ENCODE data around the gene PDILT.
"Not testable (repeated sequence)": the region's sequence is repeated elsewhere in the genome, so short reads cannot be mapped to it uniquely, and the experiment has no call there.

DNA sequence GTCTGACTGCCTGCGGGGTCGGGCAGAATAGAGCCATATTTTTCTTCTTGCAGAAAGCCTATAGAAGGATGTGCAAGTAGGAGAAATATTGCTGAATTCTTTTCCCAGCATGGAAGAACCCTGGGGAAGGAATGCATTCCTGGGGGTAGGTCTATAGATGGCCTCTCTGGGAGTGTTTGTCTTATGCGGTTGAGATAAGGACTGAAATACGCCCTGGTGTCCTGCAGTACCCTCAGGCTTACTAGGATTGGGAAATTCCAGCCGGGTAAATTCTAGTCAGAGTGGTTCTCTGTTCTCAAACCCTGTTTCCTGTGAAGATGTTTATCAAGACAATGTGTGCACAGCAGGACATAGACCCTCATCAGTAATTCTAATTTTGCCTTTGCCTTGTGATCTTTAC is 49.1 kb upstream of the PDILT start:
- not testable (repeated sequence) for TF ChIP-seq EZH2 (IDR thresholded peaks at IDR 0.05); POLR2AphosphoS5 (IDR thresholded peaks at IDR 0.05; ENCODE audit: borderline replicate concordance, low read depth, low read length); FOXP2 (optimal IDR thresholded peaks at IDR 0.05; ENCODE audit: control extremely low read depth, extremely low read length, insufficient read depth)

Data from SK-N-MC (cell line).